GM12878 (cell line): ENCODE results near the gene PPIP5K2. TPM values are rescaled to one million over a fixed set of nuclear protein-coding genes. Genes with fewer than 3 reads are reported as not detected.

Experiments used
- CEBPB ChIP-seq, 2 experiments: fragments of 150-350 bp in 1 of 2; IDR thresholded peaks; 2 replicates each; pipeline ENCODE4 v1.6.1; 2012 to 2014; ENCODE audit warnings: low read depth in 2 of 2, low read length in 2 of 2, borderline replicate concordance in 1 of 2, inconsistent platforms in 1 of 2
- CHD2 ChIP-seq: IDR thresholded peaks from 2 replicates; pipeline ENCODE4 v1.6.1; 2011; ENCODE audit warnings: low read depth, low read length, improper control_type of control experiment, borderline replicate concordance
- CREB1 ChIP-seq: IDR thresholded peaks from 2 replicates; pipeline ENCODE4 v1.6.1; 2012; ENCODE audit warnings: low read depth, mild to moderate bottlenecking, inconsistent platforms
- EED ChIP-seq: sonication (generic); IDR thresholded peaks from 2 replicates; pipeline ENCODE4 v1.6.1; 2016; ENCODE audit warnings: antibody characterized with exemption, low read depth
- EZH2 ChIP-seq: IDR thresholded peaks from 2 replicates; pipeline ENCODE4 v1.6.1; 2012; ENCODE audit warnings: low read depth, mild to moderate bottlenecking, control low read depth, inconsistent platforms, low read length, borderline replicate concordance; ENCODE audit not compliant: control insufficient read depth
- HCFC1 ChIP-seq: fragments of 150-350 bp; IDR thresholded peaks from 2 replicates; pipeline ENCODE4 v1.6.1; 2014; ENCODE audit warnings: low read length
- HDAC2 ChIP-seq: fragments of 200-600 bp; sonication (generic); IDR thresholded peaks from 2 replicates; pipeline ENCODE4 v1.6.1; 2017
- HDAC6 ChIP-seq: fragments of 200-600 bp; sonication (generic); IDR thresholded peaks from one replicate; pipeline ENCODE4 v1.8.0; 2017; ENCODE audit warnings: antibody characterized with exemption; ENCODE audit not compliant: unreplicated experiment
- IKZF2 ChIP-seq, 2 experiments: fragments of 450-650 bp; IDR thresholded peaks; 2 replicates each; pipeline ENCODE4 v1.6.1; 2017; ENCODE audit warnings: mild to moderate bottlenecking in 2 of 2, moderate library complexity in 2 of 2
- IRF4 ChIP-seq: IDR thresholded peaks from 2 replicates; pipeline ENCODE4 v1.6.1; 2011; ENCODE audit warnings: low read depth, low read length
- LARP7 ChIP-seq: fragments of 450-650 bp; IDR thresholded peaks from 2 replicates; pipeline ENCODE4 v1.6.1; 2017; ENCODE audit warnings: mild to moderate bottlenecking
- MXI1 ChIP-seq: fragments of 150-350 bp; IDR thresholded peaks from 2 replicates; pipeline ENCODE4 v1.6.1; 2011; ENCODE audit warnings: low read depth, mild to moderate bottlenecking, inconsistent platforms, low read length, improper control_type of control experiment
- MYC ChIP-seq: IDR thresholded peaks from 2 replicates; pipeline ENCODE4 v1.6.1; 2011; ENCODE audit warnings: mild to moderate bottlenecking, low read length, moderate library complexity, inconsistent platforms; ENCODE audit not compliant: insufficient read depth, insufficient replicate concordance, insufficient read length, severe bottlenecking
- NR2C2 ChIP-seq: IDR thresholded peaks from 2 replicates; pipeline ENCODE4 v1.6.1; 2011; ENCODE audit warnings: borderline replicate concordance, low read depth; ENCODE audit not compliant: control insufficient read depth, insufficient read length
- NRF1 ChIP-seq: conservative IDR thresholded peaks from 2 replicates; pipeline ENCODE4 v1.6.1; 2011; ENCODE audit warnings: mild to moderate bottlenecking, low read depth, low read length, improper control_type of control experiment
- SP1 ChIP-seq: IDR thresholded peaks from one replicate; pipeline ENCODE4 v1.6.1; 2011; ENCODE audit warnings: low read depth, low read length
- SREBF1 ChIP-seq: IDR thresholded peaks from 2 replicates; pipeline ENCODE4 v1.6.1; 2012; ENCODE audit warnings: mild to moderate bottlenecking, low read length
- SUZ12 ChIP-seq: fragments of 200-600 bp; sonication (generic); IDR thresholded peaks from one replicate; pipeline ENCODE4 v1.6.1; 2018; ENCODE audit warnings: antibody characterized with exemption, mild to moderate bottlenecking; ENCODE audit not compliant: unreplicated experiment
- TAF1 ChIP-seq: IDR thresholded peaks from 2 replicates; pipeline ENCODE4 v1.6.1; 2011; ENCODE audit warnings: mild to moderate bottlenecking, low read depth, low read length, borderline replicate concordance
- ZNF217 ChIP-seq: fragments of 450-650 bp; IDR thresholded peaks from 2 replicates; pipeline ENCODE4 v1.6.1; 2017; ENCODE audit warnings: antibody characterized with exemption, mild to moderate bottlenecking
- ZNF384 ChIP-seq: IDR thresholded peaks from 2 replicates; pipeline ENCODE4 v1.6.1; 2012; ENCODE audit warnings: low read depth, mild to moderate bottlenecking, low read length, improper control_type of control experiment, borderline replicate concordance
- polyA plus RNA-seq, 11 experiments: library from polyadenylated mRNA; depleted of rRNA in 4 of 11; unstranded in 6 of 11; stranded (reverse) in 5 of 11; fragments of >200 nt; fragmentation: Nextera tagmentation in 4 of 11; fragmentation: Illumina TruSeq in 1 of 11; extraction: Ambion mirVana in 4 of 11; extraction: Trizol in 1 of 11; gene quantifications; 1 replicate in 1 of 11; 2 replicates in 10 of 11; pipeline versions ENCODE4 v1.2.1 to v1.2.3, GENCODE V29; 2011 to 2016; ENCODE audit warnings: inconsistent platforms in 2 of 11, missing spikeins in 2 of 11, low read depth in 1 of 11
- total RNA-seq, 4 experiments: library from RNA; depleted of rRNA in 3 of 4; stranded (reverse); fragments of >200 nt in 3 of 4; fragmentation: Illumina TruSeq in 1 of 4; extraction: Trizol in 1 of 4; gene quantifications; 2 replicates each; pipeline versions ENCODE4 v1.2.1 to v1.2.3, GENCODE V29; 2013 to 2021
- TF ChIP-seq, protein P1 (sequence below): fragments of 450-650 bp; IDR thresholded peaks from 2 replicates; pipeline ENCODE4 v1.6.1; 2016; ENCODE audit warnings: mild to moderate bottlenecking, moderate library complexity, borderline replicate concordance
- TF ChIP-seq, protein P2 (sequence below): fragments of 450-650 bp; IDR thresholded peaks from 2 replicates; pipeline ENCODE4 v1.6.1; 2017; ENCODE audit warnings: mild to moderate bottlenecking, moderate library complexity

Gene PPIP5K2
- total and polyA plus RNA-seq, 10 of the 15 experiments (the other 5 are each of a cell fraction or from before 2014, with no cell fraction given), result 27.7 to 87.3 (median 58.6) TPM

DNA sequence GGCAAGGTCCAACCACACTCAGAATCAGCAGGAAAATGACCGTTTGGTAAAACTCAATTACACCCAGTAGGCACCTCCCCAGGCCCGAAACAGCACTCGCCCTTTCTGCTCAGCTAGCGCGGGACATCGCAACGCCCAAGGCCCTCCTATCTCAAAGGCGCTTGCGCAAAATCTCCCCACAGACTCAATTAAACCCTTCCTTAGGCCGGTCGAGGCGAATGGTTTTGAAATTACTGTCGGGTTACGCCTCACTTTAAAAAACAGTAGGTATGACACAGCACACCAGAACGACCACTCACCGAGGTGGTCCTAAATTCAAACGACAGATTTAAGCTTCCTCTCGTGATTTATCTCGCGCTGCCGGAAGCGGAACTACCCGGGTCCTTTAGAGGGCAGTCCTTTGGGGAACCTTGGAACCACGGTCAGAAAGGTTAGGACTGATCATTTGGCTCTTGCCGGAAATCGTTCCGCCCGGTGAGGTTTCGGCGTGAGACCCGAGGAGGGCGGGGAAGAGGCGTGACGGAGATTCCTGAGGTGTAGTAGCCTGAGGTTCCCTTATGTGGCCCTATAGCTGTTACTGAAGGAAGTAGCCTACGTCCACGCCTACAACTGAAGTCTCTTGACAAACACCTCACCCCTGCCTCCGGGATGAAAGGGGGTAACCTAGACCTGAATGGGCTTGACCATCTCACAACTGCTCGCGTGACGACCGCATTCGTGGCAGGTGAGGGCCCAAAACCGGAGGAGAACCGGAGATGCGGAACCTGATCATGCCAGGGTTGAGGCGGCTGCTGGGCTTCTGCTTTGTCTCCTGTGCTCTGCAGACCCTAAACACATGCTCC, at the start of gene PPIP5K2, which contains the start of gene GIN1 (continued):
- TF ChIP-seq, protein P1, sequence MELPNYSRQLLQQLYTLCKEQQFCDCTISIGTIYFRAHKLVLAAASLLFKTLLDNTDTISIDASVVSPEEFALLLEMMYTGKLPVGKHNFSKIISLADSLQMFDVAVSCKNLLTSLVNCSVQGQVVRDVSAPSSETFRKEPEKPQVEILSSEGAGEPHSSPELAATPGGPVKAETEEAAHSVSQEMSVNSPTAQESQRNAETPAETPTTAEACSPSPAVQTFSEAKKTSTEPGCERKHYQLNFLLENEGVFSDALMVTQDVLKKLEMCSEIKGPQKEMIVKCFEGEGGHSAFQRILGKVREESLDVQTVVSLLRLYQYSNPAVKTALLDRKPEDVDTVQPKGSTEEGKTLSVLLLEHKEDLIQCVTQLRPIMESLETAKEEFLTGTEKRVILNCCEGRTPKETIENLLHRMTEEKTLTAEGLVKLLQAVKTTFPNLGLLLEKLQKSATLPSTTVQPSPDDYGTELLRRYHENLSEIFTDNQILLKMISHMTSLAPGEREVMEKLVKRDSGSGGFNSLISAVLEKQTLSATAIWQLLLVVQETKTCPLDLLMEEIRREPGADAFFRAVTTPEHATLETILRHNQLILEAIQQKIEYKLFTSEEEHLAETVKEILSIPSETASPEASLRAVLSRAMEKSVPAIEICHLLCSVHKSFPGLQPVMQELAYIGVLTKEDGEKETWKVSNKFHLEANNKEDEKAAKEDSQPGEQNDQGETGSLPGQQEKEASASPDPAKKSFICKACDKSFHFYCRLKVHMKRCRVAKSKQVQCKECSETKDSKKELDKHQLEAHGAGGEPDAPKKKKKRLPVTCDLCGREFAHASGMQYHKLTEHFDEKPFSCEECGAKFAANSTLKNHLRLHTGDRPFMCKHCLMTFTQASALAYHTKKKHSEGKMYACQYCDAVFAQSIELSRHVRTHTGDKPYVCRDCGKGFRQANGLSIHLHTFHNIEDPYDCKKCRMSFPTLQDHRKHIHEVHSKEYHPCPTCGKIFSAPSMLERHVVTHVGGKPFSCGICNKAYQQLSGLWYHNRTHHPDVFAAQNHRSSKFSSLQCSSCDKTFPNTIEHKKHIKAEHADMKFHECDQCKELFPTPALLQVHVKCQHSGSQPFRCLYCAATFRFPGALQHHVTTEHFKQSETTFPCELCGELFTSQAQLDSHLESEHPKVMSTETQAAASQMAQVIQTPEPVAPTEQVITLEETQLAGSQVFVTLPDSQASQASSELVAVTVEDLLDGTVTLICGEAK, result peak; percentile 100
- TF ChIP-seq ZNF384, result no peak
- no peak for TF ChIP-seq ZNF217
- no peak; the same call in 1 of the 2 replicates for TF ChIP-seq SREBF1
- no peak for TF ChIP-seq SUZ12
- TF ChIP-seq MYC, result peak; percentile 50
- peak; percentile 80 for TF ChIP-seq SP1
- peak; percentile 92 for TF ChIP-seq HCFC1
- TF ChIP-seq, protein P2, sequence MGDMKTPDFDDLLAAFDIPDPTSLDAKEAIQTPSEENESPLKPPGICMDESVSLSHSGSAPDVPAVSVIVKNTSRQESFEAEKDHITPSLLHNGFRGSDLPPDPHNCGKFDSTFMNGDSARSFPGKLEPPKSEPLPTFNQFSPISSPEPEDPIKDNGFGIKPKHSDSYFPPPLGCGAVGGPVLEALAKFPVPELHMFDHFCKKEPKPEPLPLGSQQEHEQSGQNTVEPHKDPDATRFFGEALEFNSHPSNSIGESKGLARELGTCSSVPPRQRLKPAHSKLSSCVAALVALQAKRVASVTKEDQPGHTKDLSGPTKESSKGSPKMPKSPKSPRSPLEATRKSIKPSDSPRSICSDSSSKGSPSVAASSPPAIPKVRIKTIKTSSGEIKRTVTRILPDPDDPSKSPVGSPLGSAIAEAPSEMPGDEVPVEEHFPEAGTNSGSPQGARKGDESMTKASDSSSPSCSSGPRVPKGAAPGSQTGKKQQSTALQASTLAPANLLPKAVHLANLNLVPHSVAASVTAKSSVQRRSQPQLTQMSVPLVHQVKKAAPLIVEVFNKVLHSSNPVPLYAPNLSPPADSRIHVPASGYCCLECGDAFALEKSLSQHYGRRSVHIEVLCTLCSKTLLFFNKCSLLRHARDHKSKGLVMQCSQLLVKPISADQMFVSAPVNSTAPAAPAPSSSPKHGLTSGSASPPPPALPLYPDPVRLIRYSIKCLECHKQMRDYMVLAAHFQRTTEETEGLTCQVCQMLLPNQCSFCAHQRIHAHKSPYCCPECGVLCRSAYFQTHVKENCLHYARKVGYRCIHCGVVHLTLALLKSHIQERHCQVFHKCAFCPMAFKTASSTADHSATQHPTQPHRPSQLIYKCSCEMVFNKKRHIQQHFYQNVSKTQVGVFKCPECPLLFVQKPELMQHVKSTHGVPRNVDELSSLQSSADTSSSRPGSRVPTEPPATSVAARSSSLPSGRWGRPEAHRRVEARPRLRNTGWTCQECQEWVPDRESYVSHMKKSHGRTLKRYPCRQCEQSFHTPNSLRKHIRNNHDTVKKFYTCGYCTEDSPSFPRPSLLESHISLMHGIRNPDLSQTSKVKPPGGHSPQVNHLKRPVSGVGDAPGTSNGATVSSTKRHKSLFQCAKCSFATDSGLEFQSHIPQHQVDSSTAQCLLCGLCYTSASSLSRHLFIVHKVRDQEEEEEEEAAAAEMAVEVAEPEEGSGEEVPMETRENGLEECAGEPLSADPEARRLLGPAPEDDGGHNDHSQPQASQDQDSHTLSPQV, result 0 out of 2 replicates have a peak, but pooled peaks have one; percentile 40
- no peak for TF ChIP-seq EZH2
- 0 out of 2 replicates have a peak, but pooled peaks have one; percentile 17 for TF ChIP-seq EED
- no peak for TF ChIP-seq NR2C2
- peak; percentile 100 for TF ChIP-seq MXI1
- peak; percentile 8; the same call in 1 of the 2 replicates for TF ChIP-seq NRF1
- TF ChIP-seq HDAC6, result no peak
- TF ChIP-seq TAF1, result peak; percentile 62
- 0 out of 2 replicates have a peak, but pooled peaks have one; percentile 6 for TF ChIP-seq IRF4
- TF ChIP-seq CEBPB (IDR thresholded peaks at IDR 0.05; ENCODE audit: borderline replicate concordance in 1 of 2, low read depth in 2 of 2, low read length in 2 of 2), result no peak
- peak; percentile 21; the same call in 1 of the 2 replicates for TF ChIP-seq LARP7
- peak; percentile 57 to 70; a peak in 3 of 4 replicates for TF ChIP-seq IKZF2 (IDR thresholded peaks at IDR 0.05)
- peak; percentile 85 for TF ChIP-seq CHD2
- TF ChIP-seq CREB1, result peak; percentile 88
- TF ChIP-seq HDAC2, result no peak
